Measurements from ENCODE around the gene PTDSS2.

The PTDSS2 gene

DNA sequence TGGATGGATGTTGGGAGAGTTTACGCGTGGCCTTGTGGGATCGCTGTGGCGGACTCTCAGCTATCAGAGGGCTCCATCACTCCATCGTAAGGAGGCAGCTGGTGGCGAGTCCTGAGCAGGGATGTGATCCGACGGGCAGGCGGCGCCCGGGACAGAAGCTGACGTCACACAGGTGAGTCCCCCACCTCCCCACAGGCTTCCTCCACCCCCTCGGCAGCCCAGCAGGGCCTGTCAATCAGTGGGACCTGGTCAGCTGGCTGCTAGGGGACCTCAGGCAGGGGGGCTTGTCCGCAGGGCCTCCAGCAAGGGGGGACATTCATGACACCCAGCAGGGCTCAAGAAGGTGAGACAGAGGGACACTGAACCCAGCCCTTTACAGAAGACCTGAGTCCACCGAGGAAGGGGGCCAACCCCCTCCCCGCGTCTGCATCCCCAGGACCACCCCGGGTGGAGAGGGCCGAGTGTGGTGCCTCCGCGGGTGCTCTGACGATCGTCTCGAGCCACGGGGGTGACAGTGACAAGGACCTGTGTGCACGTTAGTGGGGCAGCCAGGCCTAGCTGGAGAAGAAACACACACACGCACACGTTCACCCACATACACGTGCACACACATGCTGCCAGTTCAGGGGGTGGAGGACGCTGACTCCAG, 78.2 kb downstream of the PTDSS2 start:
- in situ Hi-C loops (cut with MboI; ENCODE audit: low sequenced_read_pairs), result no loop called here

DNA sequence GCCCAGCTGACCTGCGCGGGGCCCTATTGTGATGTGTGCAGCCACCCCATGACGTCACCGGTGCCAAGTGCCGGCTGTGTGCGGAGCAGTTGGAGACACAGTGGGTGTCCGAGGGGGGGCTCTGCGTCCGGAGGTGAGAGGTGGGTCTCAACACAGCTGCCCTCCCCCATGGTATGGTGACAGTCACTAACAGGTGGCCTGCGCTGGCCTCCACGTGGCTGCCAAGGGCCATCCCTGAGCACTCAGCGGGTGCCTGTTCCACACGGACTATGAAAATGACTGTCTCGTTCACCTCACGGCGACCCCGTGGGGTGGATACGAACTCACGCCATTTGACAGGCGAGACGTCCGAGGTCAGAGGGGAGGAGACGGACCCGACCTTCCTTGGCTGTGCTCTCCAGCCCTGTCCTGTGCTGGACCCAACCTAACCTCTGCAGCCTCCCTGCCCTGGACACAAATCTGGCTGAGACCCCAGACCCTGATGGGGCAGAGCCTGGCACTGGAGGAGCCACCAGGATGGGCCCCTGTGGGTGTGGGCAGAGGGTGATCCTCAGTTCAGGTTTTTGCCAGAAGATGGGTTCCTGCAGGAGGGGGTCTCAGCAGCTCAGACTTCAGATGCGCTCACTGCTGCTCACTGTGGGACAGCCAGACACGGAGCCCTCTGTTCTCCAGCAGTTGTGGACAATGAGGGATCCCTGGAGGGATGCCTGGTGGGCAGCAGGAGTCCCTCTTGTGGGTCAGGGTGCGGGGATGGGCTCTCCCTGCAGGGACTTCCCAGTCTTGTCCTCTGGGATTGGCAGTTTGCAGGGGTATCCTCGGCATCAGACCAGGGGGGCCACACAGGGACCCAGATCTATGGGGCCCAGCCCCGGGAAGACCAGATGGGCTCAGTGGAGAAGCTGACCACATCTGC, 79.0 kb downstream of the PTDSS2 start:
- in situ Hi-C loops (cut with MboI; ENCODE audit: low sequenced_read_pairs), result no loop called here

DNA sequence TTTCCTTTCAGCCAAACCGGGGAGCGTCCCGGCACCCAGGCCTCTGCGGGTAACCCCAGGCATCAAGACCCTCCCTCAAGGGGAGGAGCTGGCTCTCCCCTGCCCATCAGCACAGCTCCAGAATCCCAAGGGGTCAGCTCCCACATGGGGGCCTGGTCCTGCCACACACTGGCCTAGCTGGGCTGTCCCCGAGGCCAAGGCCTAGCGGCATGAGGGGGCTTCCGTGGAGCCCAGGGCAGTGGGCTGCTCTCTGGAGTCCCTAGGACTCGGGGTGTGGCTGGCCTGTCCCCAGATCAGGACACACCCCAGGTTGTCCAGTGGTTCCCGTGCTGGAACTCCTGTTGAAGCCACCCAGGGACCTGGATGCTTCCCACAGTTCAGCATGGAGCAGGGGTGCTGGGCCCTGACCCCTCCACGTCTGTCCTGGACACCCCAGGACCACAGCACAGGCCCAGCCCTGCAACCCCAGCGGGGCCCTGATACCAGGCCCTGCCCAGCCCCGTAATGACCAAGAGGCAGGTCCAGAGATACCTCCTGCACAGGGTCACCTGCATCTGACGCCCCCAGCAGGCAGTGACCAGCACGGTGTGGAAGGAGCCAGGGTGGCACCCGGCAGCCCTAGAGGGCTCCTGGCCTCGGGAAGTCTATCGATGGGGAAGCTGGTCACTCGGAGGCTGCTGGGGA, 79.8 kb downstream of the PTDSS2 start:
- in situ Hi-C loops (cut with MboI; ENCODE audit: low sequenced_read_pairs), result no loop called here

DNA sequence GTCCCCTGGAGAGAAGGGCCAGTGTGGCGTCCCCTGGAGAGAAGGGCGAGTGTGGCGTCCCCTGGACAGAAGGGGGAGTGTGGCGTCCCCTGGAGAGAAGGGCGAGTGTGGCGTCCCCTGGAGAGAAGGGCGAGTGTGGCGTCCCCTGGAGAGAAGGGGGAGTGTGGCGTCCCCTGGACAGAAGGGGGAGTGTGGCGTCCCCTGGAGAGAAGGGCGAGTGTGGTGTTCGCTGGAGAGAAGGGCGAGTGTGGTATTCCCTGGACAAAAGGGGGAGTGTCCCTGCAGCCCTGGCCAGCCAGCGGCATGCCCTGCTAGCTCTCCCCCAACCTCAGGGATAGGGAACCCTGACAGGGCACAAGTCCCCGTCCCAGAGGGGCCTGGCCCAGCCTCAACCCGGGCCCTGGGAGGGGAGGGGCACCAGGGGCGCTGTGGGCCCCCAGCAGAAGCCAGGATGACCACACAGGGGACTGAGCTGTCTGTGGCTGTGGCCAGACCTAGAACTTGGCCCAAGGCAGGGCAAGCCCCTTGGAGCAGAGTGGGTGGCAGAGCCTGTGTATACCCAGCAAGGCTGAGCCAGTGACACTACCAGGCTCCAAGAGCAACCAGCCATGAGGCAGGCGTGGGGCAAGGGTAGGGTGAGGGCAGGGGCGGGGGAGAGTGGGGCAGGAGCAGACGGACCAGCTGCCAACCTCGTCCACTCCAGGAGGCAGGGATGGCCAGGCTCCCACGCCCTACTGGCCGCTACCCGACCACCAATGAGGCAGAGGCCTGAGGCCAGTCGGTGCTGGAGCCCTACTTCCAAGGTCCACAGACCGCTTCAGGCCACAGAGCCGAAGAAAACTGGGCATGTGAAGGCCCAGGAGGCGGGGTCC, 81.1 kb downstream of the PTDSS2 start:
- in situ Hi-C loops (cut with MboI; ENCODE audit: low sequenced_read_pairs), result no loop called here

DNA sequence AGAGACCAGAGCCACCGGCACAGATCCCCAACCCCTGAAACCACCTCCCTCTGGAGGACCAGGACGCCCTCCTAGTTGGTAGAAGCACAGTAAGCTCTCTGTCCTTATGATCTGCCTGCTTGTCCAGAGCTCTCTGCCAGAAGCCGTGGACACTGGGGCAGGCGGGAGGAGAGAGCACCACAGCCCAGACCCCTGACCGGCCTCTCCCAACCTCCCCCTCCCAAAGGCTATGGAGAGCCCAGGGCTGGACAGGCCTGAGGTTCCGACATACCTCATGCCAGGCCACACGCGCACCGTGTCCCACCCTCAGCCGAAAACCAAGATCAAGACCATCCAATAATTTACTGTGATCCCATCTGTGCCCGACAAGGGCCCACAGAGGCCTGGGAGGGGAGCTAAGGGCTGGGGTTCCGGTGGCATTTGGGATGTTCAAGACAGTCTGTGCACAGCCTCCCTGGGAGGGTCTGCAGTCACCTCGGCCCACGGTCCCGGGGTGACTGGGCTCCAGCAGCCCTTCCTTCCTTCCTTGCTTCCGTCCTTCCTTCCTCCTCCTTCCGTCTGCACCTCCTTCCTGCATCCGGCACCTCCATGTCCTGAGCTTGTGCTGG, 81.9 kb downstream of the PTDSS2 start:
- in situ Hi-C loops (cut with MboI; ENCODE audit: low sequenced_read_pairs), result no loop called here

DNA sequence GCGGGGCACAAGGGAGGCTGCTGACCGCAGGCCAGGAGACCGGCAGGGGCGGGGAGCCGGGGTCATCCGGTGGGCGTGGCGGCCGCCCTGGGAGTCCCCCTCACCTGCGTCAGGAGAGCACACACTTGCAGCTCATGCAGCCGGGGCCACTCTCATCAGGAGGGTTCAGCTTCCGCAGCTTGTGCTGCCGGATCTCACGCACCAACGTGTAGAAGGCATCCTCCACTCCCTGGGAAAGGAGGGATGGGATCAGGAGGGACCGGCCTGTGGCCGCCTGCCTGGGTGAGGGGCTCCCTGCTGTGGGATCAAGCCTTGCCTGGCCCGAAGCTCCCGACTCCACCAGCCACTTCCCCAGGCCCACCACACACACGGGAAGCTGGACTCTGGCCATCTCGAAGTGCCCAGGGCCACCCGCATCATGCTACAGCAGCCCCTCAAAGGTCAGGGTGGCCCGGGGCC, 82.5 kb downstream of the PTDSS2 start:
- in situ Hi-C loops (cut with MboI; ENCODE audit: low sequenced_read_pairs), result no loop called here

DNA sequence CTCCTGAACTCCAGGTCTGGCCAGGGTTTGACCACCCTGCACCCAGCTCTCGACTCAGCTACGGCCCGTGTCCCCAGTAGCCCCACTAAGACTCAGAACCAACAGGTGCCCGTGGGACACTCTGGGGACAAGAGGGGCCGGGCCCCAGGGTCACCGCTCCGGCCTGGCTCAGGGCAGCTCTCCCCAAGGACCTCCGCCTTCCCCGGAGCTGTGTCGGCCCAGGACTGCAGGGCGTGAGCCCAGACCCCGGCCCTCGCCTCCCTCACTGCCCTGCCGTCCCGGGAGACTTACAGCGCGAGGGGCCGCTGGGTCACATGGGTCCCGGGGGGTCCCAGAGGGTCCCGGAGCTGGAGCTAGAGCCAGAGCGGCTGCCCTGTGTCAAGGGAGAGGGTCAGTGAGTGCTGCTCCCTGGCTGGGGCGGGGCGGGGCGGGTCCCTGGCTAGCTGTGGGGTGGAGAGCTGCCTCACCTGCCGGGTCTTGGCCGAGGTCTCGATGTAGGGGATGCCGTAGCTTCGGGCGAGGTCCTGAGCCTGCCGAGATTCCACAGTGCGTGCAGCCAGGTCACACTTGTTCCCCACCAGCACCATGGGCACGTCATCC, 83.0 kb downstream of the PTDSS2 start:
- in situ Hi-C loops (cut with MboI; ENCODE audit: low sequenced_read_pairs), result no loop called here

DNA sequence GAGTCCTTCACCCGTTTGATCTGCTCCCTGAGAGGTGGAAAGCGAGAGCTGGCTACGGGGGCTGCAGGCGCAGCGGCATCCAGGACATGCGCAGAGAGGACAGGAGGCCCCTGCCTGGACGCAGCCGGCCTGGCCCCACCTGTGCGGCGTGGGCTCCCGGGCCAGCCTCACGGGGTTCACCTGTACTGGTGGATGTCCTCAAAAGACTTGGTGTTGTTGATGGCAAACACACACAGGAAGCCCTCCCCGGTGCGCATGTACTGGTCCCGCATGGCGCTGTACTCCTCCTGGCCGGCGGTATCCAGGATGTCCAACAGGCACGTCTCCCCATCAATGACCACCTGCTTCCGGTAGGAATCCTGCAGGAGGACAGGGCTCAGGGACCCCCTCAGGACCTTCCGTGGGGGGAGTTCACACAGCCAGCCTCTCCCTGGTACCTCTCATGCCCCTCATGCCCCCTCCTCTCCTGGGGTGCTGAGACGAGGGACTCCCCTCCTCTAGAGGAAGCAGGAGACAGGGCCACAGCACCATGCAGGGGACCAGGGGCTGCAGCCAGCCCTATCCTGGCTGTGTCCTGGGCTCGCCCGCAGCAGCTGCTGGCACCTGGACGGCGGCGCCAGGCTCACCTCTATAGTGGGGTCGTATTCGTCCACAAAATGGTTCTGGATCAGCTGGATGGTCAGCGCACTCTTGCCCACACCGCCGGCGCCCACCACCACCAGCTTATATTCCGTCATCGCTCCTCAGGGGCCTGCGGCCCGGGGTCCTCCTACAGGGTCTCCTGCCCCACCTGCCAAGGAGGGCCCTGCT, 83.7 kb downstream of the PTDSS2 start:
- in situ Hi-C loops (cut with MboI; ENCODE audit: low sequenced_read_pairs), result no loop called here

DNA sequence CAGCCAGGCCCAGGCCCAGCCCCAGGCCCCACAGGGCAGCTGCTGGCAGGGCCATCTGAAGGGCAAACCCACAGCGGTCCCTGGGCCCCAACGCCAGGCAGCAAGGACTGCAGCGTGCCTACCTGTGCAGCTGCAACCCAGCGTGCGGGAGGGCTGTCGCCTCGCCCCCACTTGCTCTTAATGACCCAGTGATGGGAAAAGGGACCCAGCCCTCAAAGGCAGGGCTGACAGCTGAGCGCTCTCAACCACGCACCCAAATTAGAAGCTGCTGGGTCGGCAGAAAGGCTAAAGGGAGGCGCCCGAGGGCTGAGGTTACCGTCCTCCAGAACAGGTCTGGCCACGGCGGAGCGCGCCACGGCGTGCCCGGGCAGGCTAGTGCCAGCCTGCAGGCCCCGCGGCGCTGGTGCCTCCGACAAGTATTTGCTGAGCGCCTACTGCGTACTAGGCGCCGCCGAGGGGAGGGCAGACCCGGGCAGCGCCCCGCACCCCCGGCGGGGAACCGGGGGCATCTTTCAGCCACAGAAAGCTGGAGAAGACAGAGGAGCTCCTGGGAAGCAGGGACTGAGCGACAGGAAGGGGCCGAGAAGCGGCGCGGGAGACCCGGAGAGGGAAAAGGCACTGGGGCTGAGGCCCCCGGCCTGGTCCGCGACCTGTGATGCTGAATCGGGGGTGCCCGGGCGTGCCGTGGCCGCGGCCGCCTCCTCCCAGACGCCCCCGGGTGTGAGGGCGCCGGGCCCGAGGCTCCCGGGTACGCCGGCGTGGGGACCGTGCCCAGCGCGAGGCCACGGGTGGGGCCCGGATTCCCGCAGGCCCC, 84.5 kb downstream of the PTDSS2 start:
- in situ Hi-C loops (cut with MboI; ENCODE audit: low sequenced_read_pairs), result no loop called here

DNA sequence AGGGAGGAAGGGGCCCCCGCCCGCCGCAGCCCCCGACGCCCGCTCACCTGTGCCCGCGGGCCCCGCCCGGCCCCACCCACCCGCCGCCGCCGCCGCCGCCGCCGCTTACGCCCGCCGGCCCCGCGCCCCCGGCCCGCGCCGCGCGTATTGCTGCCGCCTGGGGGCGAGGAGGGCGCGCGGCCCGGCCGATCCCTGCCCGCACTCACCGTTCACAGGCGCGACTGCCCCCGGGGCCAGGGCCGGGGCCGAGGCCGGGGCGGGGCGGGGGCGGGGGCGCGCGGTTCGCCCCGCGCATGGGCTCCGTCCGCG, 85.1 kb downstream of the PTDSS2 start:
- in situ Hi-C loops (cut with MboI; ENCODE audit: low sequenced_read_pairs), result no loop called here

DNA sequence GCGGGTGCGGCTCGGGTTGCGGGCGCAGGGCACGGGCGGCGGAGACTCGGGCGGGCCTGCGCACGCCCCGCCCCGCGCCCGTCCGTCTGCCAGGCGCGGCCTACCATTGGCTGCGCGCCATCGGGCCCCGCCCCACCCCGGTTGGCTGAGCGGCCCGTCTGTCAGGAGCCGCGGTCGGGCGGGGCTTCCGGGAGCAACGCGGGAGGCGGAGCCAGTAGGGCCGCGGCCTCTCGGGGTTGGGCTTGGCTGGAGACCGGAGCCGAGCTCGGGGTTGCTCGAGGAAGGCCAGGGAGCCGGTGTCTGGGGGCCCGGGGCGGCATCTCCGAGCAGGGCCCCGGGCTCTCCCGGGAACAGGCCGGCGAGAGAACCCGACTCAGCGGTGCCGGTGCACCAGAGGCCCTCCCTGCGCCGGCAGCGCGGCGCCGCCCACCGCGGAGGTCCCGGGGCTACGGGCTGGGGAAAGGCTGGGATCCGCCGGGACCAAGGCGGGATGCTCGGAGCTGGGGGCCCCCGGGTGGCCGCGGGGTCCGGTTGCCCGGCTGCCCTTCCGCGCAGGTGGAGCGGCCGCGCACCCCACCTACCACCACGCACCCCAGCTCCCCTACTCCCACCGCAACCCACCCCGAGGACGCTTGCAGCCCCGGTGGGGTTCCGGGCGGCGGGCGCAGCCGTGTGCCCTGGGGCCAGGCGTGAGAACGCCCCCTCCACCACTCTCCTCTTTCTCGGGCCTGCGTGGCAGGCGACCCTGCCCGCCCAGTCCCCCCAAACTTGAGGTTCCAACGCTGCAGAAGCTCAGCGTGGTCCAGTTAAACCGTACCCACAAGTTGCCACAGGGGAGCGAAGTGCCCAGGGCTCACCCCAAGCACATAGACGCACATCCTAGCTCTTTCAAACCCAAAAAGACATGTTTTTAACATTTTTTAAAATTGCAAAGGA, 85.7 kb downstream of the PTDSS2 start, which contains the start of gene HRAS:
Gene HRAS (minus strand): TSS at position 58 of the 936 bp plus-strand sequence.
- in situ Hi-C loops (cut with MboI; ENCODE audit: low sequenced_read_pairs), result no loop called here

DNA sequence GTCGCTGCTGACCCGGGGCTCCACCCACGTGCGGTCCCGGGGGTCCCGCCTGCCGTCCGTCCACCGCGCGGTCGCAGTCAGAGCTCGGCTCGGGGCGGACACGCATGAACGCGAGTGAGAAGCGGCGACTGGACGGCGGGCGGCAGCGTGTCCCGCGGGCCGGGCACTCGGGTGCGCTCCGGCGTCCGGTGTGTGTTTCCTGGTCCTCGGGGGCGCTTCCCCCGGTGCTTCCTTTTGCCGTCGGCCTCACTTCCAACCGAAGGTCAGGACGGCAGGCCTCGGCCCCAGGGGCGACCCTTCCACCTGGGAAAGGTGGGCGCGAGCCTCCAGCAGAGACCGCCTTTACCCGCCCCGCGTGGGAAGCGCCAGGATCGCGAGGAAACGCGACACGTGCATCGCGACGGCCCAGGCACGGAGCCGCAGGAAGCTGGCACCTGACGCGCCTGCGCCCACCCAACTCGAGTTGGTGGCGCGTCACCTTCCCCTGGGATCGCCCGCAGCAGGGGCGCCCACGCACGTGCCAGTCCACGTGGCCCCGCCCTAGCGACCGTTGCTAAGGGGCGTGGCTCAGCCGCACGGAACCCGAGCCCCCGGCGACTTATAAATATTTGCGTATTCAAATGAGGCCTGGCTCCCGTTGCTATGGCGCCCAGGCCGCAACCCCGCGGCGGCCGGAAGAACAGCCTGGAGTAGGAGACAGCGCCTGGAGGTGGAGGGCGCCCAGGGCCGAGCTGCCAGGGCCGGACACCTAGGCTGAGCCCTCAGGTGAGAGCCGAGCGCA, 87.0 kb downstream of the PTDSS2 start, which contains the start of gene LRRC56:
Gene LRRC56 (plus strand): TSS at position 687 of the 781 bp plus-strand sequence. CDS start 3,158 bp downstream, outside the sequence.
- in situ Hi-C loops (cut with MboI; ENCODE audit: low sequenced_read_pairs), result no loop called here

DNA sequence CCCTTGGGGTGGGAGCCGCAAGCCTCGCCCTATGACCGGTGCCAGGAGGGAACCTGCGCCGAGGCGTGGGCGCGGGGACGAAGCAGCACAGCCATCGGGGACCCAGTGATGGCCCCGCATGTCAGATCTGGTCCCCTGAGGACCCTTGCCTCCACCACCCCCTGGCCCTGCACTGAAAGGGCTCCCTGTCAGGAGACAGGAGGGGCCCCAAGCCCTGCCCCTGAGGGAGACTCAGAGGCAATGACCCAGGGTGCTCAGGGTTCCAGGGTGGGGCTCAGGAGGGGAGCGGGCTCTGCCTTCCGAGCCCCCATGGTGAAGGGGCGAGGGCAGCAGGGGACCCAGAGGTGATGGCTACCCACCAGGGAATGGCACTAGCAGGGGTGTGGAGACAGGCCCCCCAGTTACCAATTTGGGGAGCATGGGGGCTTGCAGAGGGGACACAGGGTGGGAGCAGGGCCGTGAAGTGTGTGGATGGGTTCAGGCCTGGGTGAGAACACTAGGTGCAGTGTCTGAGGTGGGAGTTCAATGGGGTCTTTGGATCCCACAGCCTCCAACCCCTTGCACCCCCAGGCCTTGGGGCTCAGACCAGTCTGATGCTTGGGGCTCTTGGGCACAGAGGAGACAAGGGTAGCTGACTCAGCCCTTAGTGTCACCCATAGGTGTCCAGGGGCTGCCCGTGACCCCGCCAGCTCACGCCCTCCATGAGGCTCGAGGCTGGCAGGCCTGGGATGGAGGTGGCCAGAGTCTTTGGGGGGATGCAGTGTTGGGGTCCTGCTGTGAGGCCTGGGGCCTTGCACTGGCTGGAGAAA, 87.7 kb downstream of the PTDSS2 start:
- in situ Hi-C loops (cut with MboI; ENCODE audit: low sequenced_read_pairs), result no loop called here

DNA sequence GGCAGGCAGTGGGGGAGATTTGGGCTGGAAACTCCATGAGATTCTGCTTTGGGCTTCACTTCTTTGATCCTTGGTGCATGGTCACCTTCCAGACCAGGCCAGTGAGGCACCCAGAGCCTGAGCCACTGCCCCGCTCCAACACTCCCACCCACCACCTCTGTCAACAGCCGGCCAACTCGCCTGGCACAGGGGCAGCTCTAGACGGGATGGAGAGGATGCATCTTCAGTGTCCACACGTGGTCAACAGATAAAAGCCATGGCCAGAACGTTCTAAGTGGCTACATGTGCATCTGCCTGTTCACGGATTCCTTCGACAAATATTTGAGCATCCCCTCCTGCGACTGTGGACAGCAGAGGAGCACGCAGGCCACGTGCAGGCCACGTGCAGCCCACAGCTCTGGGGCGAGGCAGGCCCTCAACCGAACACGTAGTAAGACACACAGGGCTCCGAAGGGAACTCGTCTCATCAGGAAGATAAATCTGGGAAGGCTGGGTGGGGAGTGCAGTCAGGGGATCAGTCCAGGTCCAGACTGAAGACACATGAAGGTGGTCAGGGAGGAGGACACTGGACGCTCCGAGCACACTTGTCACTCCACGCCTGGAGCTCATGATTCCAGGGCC, 88.5 kb downstream of the PTDSS2 start:
- in situ Hi-C loops (cut with MboI; ENCODE audit: low sequenced_read_pairs), result no loop called here

DNA sequence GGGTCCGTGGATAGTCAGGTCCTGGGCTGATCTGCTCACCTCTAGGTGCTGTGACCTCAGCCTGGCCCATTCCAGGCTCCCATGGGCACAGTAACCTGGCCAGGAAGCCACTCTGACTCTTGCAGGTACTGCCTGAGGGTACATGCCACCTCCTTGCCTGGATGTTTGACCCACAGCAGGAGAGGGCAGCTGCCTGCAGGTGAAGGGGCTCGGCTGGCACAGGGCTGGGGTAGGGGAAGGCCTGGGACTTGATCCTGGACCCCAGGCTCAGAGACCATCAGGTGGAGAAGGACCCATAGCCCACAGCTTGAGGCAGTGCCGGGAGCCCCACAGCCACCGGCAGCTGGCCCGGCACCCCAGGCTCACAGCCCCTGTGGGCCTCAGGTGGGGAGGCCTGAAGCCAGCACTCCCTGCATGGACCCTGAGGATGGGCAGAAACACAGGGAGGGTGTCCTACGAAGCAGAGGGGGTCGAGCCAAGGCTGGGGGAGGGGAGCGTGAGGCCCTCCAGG, 89.9 kb downstream of the PTDSS2 start:
- in situ Hi-C loops (cut with MboI; ENCODE audit: low sequenced_read_pairs), result no loop called here
